ENCODE results near the gene ITGA6.

Gene ITGA6

DNA sequence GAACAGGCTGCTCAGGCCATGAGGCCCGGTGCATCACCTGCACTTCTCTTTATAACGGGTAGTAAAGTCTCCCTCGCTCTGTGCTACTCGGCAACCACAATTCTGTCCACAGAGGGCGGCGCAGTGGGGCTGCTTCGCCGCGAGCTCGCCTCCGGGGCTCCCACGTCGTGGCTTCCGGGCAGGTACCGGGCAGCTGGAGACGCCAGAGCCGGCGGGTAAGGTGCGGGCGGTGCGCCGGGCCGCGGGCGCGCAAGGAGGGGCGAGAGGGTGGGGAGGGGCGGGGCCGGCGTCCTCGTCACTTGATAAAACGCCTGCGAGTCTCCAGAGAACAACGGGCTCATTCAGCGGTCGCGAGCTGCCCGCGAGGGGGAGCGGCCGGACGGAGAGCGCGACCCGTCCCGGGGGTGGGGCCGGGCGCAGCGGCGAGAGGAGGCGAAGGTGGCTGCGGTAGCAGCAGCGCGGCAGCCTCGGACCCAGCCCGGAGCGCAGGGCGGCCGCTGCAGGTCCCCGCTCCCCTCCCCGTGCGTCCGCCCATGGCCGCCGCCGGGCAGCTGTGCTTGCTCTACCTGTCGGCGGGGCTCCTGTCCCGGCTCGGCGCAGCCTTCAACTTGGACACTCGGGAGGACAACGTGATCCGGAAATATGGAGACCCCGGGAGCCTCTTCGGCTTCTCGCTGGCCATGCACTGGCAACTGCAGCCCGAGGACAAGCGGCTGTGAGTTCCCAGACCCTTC lies at the start of gene ITGA6:
Gene ITGA6 (plus strand): TSS at position 331 of the 734 bp plus-strand sequence.
- ATAC-seq, result peak; percentile 82
- TF ChIP-seq ZC3H10 (CRISPR knock-in tag; IDR thresholded peaks at IDR 0.05) (no peak), TCF4 (CRISPR knock-in tag; IDR thresholded peaks at IDR 0.05; ENCODE audit: borderline replicate concordance) (no peak), ESRRG (CRISPR knock-in tag; IDR thresholded peaks at IDR 0.05) (no peak), CSDC2 (CRISPR knock-in tag; IDR thresholded peaks at IDR 0.05) (no peak), ZNF565 (CRISPR knock-in tag; conservative IDR thresholded peaks at IDR 0.05; ENCODE audit: low read depth) (no peak), ZNF70 (CRISPR knock-in tag; IDR thresholded peaks at IDR 0.05) (no peak), ARNTL (CRISPR knock-in tag; IDR thresholded peaks at IDR 0.05; ENCODE audit: borderline replicate concordance, low read depth) (no peak), SNAI2 (CRISPR knock-in tag; IDR thresholded peaks at IDR 0.05) (no peak), BACH2 (CRISPR knock-in tag; IDR thresholded peaks at IDR 0.05; ENCODE audit: borderline replicate concordance) (no peak), GLIS3 (CRISPR knock-in tag; IDR thresholded peaks at IDR 0.05) (no peak), ZFP30 (CRISPR knock-in tag; IDR thresholded peaks at IDR 0.05) (no peak), RARB (CRISPR knock-in tag; IDR thresholded peaks at IDR 0.05) (no peak), ZFP3 (CRISPR knock-in tag; IDR thresholded peaks at IDR 0.05) (no peak), PPARA (CRISPR knock-in tag; IDR thresholded peaks at IDR 0.05; ENCODE audit: borderline replicate concordance) (no peak), TOX (CRISPR knock-in tag; IDR thresholded peaks at IDR 0.05; ENCODE audit: borderline replicate concordance) (no peak), OSR1 (CRISPR knock-in tag; IDR thresholded peaks at IDR 0.05) (no peak)
- TF ChIP-seq, protein P1, sequence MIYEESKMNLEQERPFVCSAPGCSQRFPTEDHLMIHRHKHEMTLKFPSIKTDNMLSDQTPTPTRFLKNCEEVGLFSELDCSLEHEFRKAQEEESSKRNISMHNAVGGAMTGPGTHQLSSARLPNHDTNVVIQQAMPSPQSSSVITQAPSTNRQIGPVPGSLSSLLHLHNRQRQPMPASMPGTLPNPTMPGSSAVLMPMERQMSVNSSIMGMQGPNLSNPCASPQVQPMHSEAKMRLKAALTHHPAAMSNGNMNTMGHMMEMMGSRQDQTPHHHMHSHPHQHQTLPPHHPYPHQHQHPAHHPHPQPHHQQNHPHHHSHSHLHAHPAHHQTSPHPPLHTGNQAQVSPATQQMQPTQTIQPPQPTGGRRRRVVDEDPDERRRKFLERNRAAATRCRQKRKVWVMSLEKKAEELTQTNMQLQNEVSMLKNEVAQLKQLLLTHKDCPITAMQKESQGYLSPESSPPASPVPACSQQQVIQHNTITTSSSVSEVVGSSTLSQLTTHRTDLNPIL (CRISPR knock-in tag; IDR thresholded peaks at IDR 0.05; ENCODE audit: low read depth), result no peak
- TF ChIP-seq, protein P2, sequence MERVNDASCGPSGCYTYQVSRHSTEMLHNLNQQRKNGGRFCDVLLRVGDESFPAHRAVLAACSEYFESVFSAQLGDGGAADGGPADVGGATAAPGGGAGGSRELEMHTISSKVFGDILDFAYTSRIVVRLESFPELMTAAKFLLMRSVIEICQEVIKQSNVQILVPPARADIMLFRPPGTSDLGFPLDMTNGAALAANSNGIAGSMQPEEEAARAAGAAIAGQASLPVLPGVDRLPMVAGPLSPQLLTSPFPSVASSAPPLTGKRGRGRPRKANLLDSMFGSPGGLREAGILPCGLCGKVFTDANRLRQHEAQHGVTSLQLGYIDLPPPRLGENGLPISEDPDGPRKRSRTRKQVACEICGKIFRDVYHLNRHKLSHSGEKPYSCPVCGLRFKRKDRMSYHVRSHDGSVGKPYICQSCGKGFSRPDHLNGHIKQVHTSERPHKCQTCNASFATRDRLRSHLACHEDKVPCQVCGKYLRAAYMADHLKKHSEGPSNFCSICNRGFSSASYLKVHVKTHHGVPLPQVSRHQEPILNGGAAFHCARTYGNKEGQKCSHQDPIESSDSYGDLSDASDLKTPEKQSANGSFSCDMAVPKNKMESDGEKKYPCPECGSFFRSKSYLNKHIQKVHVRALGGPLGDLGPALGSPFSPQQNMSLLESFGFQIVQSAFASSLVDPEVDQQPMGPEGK (CRISPR knock-in tag; IDR thresholded peaks at IDR 0.05; ENCODE audit: borderline replicate concordance), result no peak
- TF ChIP-seq, protein P3, sequence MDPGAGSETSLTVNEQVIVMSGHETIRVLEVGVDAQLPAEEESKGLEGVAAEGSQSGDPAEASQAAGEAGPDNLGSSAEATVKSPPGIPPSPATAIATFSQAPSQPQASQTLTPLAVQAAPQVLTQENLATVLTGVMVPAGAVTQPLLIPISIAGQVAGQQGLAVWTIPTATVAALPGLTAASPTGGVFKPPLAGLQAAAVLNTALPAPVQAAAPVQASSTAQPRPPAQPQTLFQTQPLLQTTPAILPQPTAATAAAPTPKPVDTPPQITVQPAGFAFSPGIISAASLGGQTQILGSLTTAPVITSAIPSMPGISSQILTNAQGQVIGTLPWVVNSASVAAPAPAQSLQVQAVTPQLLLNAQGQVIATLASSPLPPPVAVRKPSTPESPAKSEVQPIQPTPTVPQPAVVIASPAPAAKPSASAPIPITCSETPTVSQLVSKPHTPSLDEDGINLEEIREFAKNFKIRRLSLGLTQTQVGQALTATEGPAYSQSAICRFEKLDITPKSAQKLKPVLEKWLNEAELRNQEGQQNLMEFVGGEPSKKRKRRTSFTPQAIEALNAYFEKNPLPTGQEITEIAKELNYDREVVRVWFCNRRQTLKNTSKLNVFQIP (CRISPR knock-in tag; IDR thresholded peaks at IDR 0.05; ENCODE audit: borderline replicate concordance, low read depth), result no peak
- TF ChIP-seq, protein P4, sequence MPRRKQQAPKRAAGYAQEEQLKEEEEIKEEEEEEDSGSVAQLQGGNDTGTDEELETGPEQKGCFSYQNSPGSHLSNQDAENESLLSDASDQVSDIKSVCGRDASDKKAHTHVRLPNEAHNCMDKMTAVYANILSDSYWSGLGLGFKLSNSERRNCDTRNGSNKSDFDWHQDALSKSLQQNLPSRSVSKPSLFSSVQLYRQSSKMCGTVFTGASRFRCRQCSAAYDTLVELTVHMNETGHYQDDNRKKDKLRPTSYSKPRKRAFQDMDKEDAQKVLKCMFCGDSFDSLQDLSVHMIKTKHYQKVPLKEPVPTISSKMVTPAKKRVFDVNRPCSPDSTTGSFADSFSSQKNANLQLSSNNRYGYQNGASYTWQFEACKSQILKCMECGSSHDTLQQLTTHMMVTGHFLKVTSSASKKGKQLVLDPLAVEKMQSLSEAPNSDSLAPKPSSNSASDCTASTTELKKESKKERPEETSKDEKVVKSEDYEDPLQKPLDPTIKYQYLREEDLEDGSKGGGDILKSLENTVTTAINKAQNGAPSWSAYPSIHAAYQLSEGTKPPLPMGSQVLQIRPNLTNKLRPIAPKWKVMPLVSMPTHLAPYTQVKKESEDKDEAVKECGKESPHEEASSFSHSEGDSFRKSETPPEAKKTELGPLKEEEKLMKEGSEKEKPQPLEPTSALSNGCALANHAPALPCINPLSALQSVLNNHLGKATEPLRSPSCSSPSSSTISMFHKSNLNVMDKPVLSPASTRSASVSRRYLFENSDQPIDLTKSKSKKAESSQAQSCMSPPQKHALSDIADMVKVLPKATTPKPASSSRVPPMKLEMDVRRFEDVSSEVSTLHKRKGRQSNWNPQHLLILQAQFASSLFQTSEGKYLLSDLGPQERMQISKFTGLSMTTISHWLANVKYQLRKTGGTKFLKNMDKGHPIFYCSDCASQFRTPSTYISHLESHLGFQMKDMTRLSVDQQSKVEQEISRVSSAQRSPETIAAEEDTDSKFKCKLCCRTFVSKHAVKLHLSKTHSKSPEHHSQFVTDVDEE (CRISPR knock-in tag; IDR thresholded peaks at IDR 0.05), result no peak

DNA sequence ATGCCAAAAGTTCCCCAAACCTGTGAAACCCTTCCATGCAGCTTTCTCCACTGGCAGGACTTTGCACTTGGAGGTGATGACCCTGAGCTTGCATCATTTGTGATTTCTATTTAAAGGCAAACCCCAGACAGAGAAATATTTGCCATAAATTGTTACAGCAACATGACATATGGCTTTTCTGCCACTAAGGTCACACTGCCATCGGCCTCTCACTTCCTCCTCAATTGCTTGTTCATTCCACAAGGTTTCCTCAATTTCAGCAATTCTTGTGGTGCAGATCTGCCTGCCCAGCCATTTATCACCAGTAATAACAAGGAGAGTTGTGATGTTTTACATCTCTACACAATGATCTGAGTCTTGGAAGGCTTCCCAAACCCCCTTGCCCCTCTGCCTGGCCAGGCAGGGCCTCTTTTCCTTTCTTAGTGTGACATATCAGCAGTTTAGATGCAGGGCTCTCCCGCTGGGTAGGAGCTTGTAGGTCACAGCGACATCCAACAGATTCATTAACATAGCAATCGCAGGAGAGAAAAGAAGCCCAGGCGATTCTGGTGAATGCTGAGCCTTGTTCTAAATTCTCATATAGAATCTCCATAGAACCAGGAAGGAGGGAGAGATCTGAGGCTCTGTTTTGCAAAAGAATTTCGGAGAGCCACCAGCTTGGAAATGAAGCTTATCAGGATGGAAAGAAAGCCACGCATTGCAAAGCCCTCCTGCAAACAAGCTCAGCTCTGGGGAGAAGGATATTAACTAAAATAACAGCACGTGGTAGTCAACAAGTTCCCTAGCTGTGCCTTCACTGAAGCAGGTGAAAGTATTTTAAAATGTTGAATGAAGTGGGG lies 46.7 kb upstream of the ITGA6 start:
- TF ChIP-seq, protein P5, sequence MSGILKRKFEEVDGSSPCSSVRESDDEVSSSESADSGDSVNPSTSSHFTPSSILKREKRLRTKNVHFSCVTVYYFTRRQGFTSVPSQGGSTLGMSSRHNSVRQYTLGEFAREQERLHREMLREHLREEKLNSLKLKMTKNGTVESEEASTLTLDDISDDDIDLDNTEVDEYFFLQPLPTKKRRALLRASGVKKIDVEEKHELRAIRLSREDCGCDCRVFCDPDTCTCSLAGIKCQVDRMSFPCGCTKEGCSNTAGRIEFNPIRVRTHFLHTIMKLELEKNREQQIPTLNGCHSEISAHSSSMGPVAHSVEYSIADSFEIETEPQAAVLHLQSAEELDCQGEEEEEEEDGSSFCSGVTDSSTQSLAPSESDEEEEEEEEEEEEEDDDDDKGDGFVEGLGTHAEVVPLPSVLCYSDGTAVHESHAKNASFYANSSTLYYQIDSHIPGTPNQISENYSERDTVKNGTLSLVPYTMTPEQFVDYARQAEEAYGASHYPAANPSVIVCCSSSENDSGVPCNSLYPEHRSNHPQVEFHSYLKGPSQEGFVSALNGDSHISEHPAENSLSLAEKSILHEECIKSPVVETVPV (CRISPR knock-in tag; IDR thresholded peaks at IDR 0.05), result no peak
- TF ChIP-seq ZNF70 (CRISPR knock-in tag; IDR thresholded peaks at IDR 0.05) (no peak), RARB (CRISPR knock-in tag; IDR thresholded peaks at IDR 0.05) (no peak), PPARA (CRISPR knock-in tag; IDR thresholded peaks at IDR 0.05; ENCODE audit: borderline replicate concordance) (no peak), ESRRG (CRISPR knock-in tag; IDR thresholded peaks at IDR 0.05) (no peak), ARNTL (CRISPR knock-in tag; IDR thresholded peaks at IDR 0.05; ENCODE audit: borderline replicate concordance, low read depth) (no peak)
- TF ChIP-seq, protein P1 (CRISPR knock-in tag; IDR thresholded peaks at IDR 0.05; ENCODE audit: low read depth), result no peak
- TF ChIP-seq, protein P2 (CRISPR knock-in tag; IDR thresholded peaks at IDR 0.05; ENCODE audit: borderline replicate concordance), result no peak
- no peak for ATAC-seq
